Measurements from ENCODE around the gene SLC26A4. TPM values are rescaled to one million over a fixed set of nuclear protein-coding genes. Genes with fewer than 3 reads are reported as not detected.

SLC26A4 gene
- total and polyA plus RNA-seq, 7 donors, result 0.25 to 1.4 (median 0.57) TPM; not detected in 1

- Histone ChIP-seq H3K27ac (no peak overlapping the region), H3K27me3 (no peaks in the 10 kb centered on the region), H3K4me1 (no peaks in the 10 kb centered on the region), H3K4me3 (no peak overlapping the region), H3K36me3 (no peaks in the 10 kb centered on the region), H3K9me3 (no peaks in the 10 kb centered on the region)
- intact Hi-C loops (cut with DNase I), result no loop called here
- no peak for DNase-seq
- 80 to 84% methylated on average over 3 of the region's 3 CpGs for WGBS, 2 donors
- no peak for TF ChIP-seq POLR2A (IDR thresholded peaks at IDR 0.05)
- TF ChIP-seq EP300 (IDR thresholded peaks at IDR 0.05), result no peak
- TF ChIP-seq POLR2AphosphoS5 (IDR thresholded peaks at IDR 0.05), result no peak
- TF ChIP-seq CTCF (IDR thresholded peaks at IDR 0.05), result no peak
Observed at GRCh38 chr7:107703872-107704271, 43.2 kb downstream of the SLC26A4 start.

- intact Hi-C loops (cut with DNase I), result no loop called here
- H3K36me3 ChIP-seq, result no peaks in the 10 kb centered on the region
Observed at GRCh38 chr7:107708956-107709355, 48.3 kb downstream of the SLC26A4 start.

GRCh38 chr7:107711301-107711700 lies 50.7 kb downstream of the SLC26A4 start:
- no peak for DNase-seq
- WGBS, 2 donors, result 75 to 83% methylated on average over 1 of the region's 1 CpG
- Histone ChIP-seq H3K9me3 (no peaks in the 10 kb centered on the region), H3K27me3 (no peaks in the 10 kb centered on the region), H3K4me3 (no peak overlapping the region), H3K4me1 (no peaks in the 10 kb centered on the region), H3K36me3 (no peaks in the 10 kb centered on the region), H3K27ac (no peak overlapping the region)
- TF ChIP-seq CTCF (IDR thresholded peaks at IDR 0.05), result no peak
- intact Hi-C loops (cut with DNase I), result no loop called here

More at GRCh38 chr7:107708956-107709355, 48.3 kb downstream of the SLC26A4 start:
- 96 to 98% methylated on average over 2 of the region's 2 CpGs for WGBS, 2 donors
- Histone ChIP-seq H3K4me3 (no peak overlapping the region), H3K27me3 (no peaks in the 10 kb centered on the region), H3K27ac (no peak overlapping the region), H3K9me3 (no peaks in the 10 kb centered on the region), H3K4me1 (no peaks in the 10 kb centered on the region)
- TF ChIP-seq POLR2AphosphoS5 (IDR thresholded peaks at IDR 0.05) (no peak), CTCF (IDR thresholded peaks at IDR 0.05) (no peak), EP300 (IDR thresholded peaks at IDR 0.05) (no peak), POLR2A (IDR thresholded peaks at IDR 0.05) (no peak)
- no peak for DNase-seq

GRCh38 chr7:107712025-107712424 lies 51.4 kb downstream of the SLC26A4 start:
- H3K27ac ChIP-seq, result no peak overlapping the region
- no peaks in the 10 kb centered on the region for H3K4me1 ChIP-seq
- H3K4me3 ChIP-seq, result no peak overlapping the region
- TF ChIP-seq CTCF (IDR thresholded peaks at IDR 0.05) (no peak), EP300 (IDR thresholded peaks at IDR 0.05) (no peak), POLR2A (IDR thresholded peaks at IDR 0.05) (no peak), POLR2AphosphoS5 (IDR thresholded peaks at IDR 0.05) (no peak)
- intact Hi-C loops (cut with DNase I), result no loop called here
- 82 to 86% methylated on average over 1 of the region's 1 CpG for WGBS, 2 donors
- no peaks in the 10 kb centered on the region for H3K9me3 ChIP-seq
- no peaks in the 10 kb centered on the region for H3K36me3 ChIP-seq
- H3K27me3 ChIP-seq, result no peaks in the 10 kb centered on the region
- DNase-seq, result no peak

DNA sequence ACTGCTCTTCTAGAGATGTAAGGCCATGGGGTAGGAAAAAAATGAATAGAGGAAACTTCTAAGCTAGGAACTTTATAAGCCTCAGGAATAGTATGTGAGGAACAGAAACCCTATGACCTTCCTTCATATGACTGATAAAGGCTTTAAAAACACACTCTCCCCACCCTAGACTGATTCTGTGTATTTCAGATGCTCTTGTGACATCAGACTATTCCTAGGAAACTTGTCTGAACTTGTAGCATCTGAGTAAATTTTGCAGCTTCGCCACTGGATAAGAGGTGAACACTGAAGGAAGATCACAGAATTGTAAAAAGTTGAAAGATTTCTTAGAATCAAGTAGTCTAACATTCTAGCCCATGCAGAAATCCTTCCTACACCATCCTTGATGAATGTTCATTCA lies 52.3 kb downstream of the SLC26A4 start:
- Histone ChIP-seq H3K4me3 (no peak overlapping the region), H3K4me1 (no peaks in the 10 kb centered on the region), H3K27me3 (no peaks in the 10 kb centered on the region), H3K36me3 (no peaks in the 10 kb centered on the region), H3K27ac (no peak overlapping the region), H3K9me3 (no peaks in the 10 kb centered on the region)
- no peak for DNase-seq
- 92 to 96% methylated on average over 1 of the region's 1 CpG for WGBS, 2 donors
- intact Hi-C loops (cut with DNase I), result no loop called here
- no peak for TF ChIP-seq POLR2A (IDR thresholded peaks at IDR 0.05)
- no peak for TF ChIP-seq CTCF (IDR thresholded peaks at IDR 0.05)
- no peak for TF ChIP-seq EP300 (IDR thresholded peaks at IDR 0.05)
- no peak for TF ChIP-seq POLR2AphosphoS5 (IDR thresholded peaks at IDR 0.05)
